ENCODE measurements around the gene ZNF653. TPM values are rescaled to one million over a fixed set of nuclear protein-coding genes. Genes with fewer than 3 reads are reported as not detected.
A peak's percentile ranks its signal among the peaks of the same experiment; 100 is the strongest.

The ZNF653 gene
- total and polyA plus RNA-seq, 9 of the 15 experiments (the other 6 are each of a cell fraction or from before 2014, with no cell fraction given): 1.6 to 8.0 (median 4.2) TPM; not detected in 2

DNA sequence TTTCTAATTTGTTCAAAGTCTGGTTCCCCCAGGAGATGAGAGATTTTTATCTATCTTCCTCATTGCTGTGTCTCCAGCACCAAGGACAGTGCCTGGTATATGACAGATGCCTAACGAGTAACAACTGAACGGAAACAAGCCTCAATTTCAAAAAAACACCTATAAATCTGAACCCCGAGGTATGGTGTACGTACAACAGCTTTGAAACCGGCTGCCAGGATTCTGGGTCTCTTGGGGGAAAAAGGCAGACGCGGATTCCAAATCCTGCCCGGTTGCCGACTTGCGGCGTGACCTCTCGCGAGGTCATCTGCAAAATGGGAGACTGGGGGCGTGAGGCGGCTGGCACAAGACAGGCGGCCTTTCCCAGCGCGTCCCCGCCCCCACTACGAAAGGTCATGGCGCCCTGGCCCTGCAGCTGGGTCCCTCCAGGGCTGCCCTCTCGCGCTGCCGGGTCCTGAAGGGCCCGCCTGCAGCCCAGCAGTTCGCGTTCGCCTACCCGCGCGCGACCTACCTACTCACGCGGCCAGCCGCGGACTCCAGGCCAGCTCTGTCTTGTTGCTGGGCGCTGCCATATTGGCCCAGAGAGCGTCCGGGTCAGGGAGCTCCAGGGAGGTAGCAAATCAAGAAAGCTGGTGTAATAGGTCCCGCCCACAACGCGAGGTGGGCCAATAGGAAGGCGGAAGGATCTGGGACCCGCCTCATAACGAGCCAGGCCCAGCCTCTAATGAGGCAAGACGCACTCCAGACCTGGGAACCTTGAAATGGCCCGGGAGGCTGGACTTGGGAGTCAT, 23.1 kb upstream of the ZNF653 start, which contains the start of gene ECSIT (continued):
- TF ChIP-seq ZBTB7A (IDR thresholded peaks at IDR 0.05; ENCODE audit: borderline replicate concordance, control insufficient read depth, low read depth, low read length): peak; percentile 63; the same call in 1 of the 2 replicates
- TF ChIP-seq, protein P1, sequence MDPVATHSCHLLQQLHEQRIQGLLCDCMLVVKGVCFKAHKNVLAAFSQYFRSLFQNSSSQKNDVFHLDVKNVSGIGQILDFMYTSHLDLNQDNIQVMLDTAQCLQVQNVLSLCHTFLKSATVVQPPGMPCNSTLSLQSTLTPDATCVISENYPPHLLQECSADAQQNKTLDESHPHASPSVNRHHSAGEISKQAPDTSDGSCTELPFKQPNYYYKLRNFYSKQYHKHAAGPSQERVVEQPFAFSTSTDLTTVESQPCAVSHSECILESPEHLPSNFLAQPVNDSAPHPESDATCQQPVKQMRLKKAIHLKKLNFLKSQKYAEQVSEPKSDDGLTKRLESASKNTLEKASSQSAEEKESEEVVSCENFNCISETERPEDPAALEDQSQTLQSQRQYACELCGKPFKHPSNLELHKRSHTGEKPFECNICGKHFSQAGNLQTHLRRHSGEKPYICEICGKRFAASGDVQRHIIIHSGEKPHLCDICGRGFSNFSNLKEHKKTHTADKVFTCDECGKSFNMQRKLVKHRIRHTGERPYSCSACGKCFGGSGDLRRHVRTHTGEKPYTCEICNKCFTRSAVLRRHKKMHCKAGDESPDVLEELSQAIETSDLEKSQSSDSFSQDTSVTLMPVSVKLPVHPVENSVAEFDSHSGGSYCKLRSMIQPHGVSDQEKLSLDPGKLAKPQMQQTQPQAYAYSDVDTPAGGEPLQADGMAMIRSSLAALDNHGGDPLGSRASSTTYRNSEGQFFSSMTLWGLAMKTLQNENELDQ (CRISPR knock-in tag; IDR thresholded peaks at IDR 0.05; ENCODE audit: borderline replicate concordance): no peak
- TF ChIP-seq, protein P2, sequence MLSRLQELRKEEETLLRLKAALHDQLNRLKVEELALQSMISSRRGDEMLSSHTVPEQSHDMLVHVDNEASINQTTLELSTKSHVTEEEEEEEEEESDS (CRISPR knock-in tag; IDR thresholded peaks at IDR 0.05): no peak
- TF ChIP-seq HDAC6 (IDR thresholded peaks at IDR 0.05; ENCODE audit: low read depth, low read length): no peak
- TF ChIP-seq RUNX1 (IDR thresholded peaks at IDR 0.05; ENCODE audit: low read depth): no peak
- no peak for TF ChIP-seq ZNF121 (CRISPR knock-in tag; conservative IDR thresholded peaks at IDR 0.05)
- TF ChIP-seq, protein P3, sequence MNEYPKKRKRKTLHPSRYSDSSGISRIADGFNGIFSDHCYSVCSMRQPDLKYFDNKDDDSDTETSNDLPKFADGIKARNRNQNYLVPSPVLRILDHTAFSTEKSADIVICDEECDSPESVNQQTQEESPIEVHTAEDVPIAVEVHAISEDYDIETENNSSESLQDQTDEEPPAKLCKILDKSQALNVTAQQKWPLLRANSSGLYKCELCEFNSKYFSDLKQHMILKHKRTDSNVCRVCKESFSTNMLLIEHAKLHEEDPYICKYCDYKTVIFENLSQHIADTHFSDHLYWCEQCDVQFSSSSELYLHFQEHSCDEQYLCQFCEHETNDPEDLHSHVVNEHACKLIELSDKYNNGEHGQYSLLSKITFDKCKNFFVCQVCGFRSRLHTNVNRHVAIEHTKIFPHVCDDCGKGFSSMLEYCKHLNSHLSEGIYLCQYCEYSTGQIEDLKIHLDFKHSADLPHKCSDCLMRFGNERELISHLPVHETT (CRISPR knock-in tag; conservative IDR thresholded peaks at IDR 0.05 in 1 of 2, IDR thresholded peaks at IDR 0.05 in 1 of 2): peak in 1 of 2 experiments; percentile 88; a peak in 2 of 4 replicates
- TF ChIP-seq CBX5 (IDR thresholded peaks at IDR 0.05; ENCODE audit: borderline replicate concordance, low read depth): no peak
- TF ChIP-seq STAT5B (CRISPR knock-in tag; IDR thresholded peaks at IDR 0.05): no peak
- TF ChIP-seq, protein P4, sequence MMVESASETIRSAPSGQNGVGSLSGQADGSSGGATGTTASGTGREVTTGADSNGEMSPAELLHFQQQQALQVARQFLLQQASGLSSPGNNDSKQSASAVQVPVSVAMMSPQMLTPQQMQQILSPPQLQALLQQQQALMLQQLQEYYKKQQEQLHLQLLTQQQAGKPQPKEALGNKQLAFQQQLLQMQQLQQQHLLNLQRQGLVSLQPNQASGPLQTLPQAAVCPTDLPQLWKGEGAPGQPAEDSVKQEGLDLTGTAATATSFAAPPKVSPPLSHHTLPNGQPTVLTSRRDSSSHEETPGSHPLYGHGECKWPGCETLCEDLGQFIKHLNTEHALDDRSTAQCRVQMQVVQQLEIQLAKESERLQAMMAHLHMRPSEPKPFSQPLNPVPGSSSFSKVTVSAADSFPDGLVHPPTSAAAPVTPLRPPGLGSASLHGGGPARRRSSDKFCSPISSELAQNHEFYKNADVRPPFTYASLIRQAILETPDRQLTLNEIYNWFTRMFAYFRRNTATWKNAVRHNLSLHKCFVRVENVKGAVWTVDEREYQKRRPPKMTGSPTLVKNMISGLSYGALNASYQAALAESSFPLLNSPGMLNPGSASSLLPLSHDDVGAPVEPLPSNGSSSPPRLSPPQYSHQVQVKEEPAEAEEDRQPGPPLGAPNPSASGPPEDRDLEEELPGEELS (CRISPR knock-in tag; IDR thresholded peaks at IDR 0.05; ENCODE audit: borderline replicate concordance): 0 out of 2 replicates have a peak, but pooled peaks have one; percentile 43
- no peak for TF ChIP-seq ZNF347 (CRISPR knock-in tag; IDR thresholded peaks at IDR 0.05; ENCODE audit: low read depth)
- peak; percentile 80 for TF ChIP-seq HCFC1 (IDR thresholded peaks at IDR 0.05; ENCODE audit: low read depth, low read length)
- no peak for TF ChIP-seq ZNF699 (CRISPR knock-in tag; IDR thresholded peaks at IDR 0.05; ENCODE audit: insufficient replicate concordance)
- peak in 1 of 2 experiments; percentile 77; a peak in 1 of 4 replicates for TF ChIP-seq TEAD1 (CRISPR knock-in tag; IDR thresholded peaks at IDR 0.05)
- peak; percentile 8 to 99; a peak in 2 of 4 replicates for TF ChIP-seq HDAC1 (IDR thresholded peaks at IDR 0.05)
- TF ChIP-seq CHD4 (IDR thresholded peaks at IDR 0.05; ENCODE audit: insufficient read depth, insufficient replicate concordance, low read depth, low read length, poor library complexity, severe bottlenecking): no peak
- peak; percentile 30 for TF ChIP-seq POLR2H (tag; IDR thresholded peaks at IDR 0.05; ENCODE audit: low read depth)
- TF ChIP-seq CCNT2 (IDR thresholded peaks at IDR 0.05; ENCODE audit: borderline replicate concordance, extremely low read depth, insufficient read length, low read depth, low read length): peak; percentile 67
- TF ChIP-seq LEF1 (IDR thresholded peaks at IDR 0.05): no peak
- no peak for TF ChIP-seq RHOXF2B (CRISPR knock-in tag; conservative IDR thresholded peaks at IDR 0.05)
- TF ChIP-seq BCOR (IDR thresholded peaks at IDR 0.05): no peak

Data from K562 (cell line).